Left ventricle myocardium superior (tissue), 1 donor: ENCODE data around the gene GSTM2. TPM values are rescaled to one million over a fixed set of nuclear protein-coding genes. Genes with fewer than 3 reads are reported as not detected.
A peak's percentile ranks its signal among the peaks of the same experiment; 100 is the strongest.
"Not testable (repeated sequence)": the region's sequence is repeated elsewhere in the genome, so short reads cannot be mapped to it uniquely, and the experiment has no call there.

ENCODE experiments used
- ATAC-seq: fragments of 200-7000 bp; cut with Tn5 transposase; one replicate; pipeline ENCODE4 v1.9.1; 2020; ENCODE audit warnings: mild to moderate bottlenecking, moderate library complexity
- DNase-seq: peaks from one replicate; pipeline ENCODE4 v3.0.0-alpha.2; 2020
- intact Hi-C: fragments of 100-400 bp; cut with micrococcal nuclease; formaldehyde crosslinking; loops from one replicate; pipeline ENCODE4 v1.11.0; 2022
- total RNA-seq: library from RNA; stranded (reverse); fragmentation: NEBNext Ultra II Directional; extraction: Animal tissue kit (Norgen Biotek cat#: 25700); gene quantifications from one replicate; pipeline ENCODE4 v1.2.1, GENCODE V29; 2021
- donor health status: DM: no; HTN: yes; CAD: no; lungs with severe emphysema.

The GSTM2 gene
- total RNA-seq, 1 donor from 2014 or later: 83.6 TPM

DNA sequence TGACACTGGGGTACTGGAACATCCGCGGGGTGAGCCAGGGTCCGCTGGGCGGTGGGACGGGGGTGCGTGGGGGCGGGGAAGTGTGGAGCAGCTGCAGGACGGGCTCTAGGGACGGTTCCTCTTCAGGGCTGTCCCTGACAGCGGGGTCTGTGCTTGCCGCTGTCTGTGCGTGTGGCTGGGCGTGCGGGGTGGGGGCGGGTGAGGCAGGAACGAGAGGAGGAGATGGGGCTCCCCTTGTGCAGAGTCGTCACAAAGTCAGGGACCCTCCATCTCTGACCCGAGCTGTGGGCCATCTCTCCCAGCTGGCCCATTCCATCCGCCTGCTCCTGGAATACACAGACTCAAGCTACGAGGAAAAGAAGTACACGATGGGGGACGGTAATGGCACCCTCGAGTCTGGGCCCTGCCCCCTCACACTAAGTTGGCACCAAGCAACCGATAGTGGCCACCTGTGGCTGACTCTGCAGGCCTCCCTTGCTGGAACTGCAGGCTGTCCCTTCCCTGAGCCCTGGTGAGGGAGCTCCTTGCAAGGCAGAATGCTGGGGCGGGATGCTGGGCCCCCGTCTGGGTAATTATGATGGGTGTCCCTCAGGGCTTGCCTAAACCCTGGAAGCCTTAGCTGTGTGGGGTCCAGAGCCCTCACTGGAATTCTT is 392 bp downstream of the GSTM2 start:
- DNase-seq: no peak
- peak; percentile 55 for ATAC-seq
- intact Hi-C loops: no loop called here

DNA sequence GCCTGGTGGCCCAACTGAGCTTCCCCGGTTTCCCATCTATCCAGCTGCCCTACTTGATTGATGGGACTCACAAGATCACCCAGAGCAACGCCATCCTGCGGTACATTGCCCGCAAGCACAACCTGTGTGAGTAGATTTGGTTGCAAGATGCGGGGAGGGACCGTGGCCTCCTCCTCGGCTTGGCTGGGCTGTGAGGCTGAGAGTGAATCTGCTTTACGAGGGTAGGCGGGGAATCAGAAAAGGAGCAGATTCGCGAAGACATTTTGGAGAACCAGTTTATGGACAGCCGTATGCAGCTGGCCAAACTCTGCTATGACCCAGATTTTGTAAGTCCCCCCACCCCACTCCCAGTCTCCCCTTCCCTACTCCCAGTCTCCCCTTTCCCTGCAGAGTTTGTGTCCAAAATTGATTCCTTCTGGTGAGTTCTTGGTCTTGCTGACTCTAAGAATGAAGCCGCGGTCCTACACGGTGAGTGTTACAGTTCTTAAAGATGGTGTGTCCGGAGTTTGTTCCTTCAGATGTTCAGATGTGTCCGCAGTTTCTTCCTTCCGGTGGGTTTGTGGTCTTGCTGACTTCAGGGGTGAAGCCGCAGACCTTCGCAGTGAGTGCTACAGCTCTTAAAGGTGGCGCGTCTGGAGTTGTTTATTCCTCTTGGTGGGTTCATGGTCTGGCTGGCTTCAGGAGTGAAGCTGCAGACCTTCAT is 1.5 kb downstream of the GSTM2 start:
- DNase-seq (no peak), ATAC-seq (no peak)
- intact Hi-C loops: no loop called here

DNA sequence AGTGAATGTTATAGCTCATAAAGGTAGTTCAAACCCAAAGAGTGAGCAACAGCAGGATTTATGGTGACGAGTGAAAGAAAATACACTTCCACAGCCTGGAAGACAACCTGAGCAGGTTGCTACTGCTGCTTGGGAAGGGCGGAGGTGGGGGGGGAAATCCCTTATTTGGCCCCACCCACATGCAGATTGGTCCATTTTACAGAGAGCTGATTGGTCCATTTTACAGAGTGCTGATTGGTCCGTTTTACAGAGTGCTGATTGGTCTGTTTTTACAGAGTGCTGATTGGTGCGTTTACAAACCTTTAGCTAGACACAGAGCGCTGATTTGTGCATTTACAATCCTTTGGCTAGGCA is 2.1 kb downstream of the GSTM2 start:
- DNase-seq, intact Hi-C loops, ATAC-seq: not testable (repeated sequence)

DNA sequence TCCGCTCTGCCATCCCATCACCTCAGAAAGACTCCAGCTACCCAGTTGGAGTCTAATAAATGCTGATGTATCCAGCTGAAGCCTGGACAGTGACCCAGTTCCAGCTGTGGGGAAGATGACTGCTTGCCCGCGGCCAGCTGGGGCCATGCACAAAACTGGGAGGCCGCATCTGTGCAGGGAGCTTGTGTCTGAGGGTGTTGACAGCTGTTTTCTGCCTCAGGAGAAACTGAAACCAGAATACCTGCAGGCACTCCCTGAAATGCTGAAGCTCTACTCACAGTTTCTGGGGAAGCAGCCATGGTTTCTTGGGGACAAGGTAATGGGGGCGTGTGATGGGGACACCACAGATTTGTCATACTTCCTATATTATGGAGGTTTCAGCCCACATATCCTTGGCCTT is 3.2 kb downstream of the GSTM2 start:
- intact Hi-C loops: no loop called here
- ATAC-seq (no peak), DNase-seq (no peak)

DNA sequence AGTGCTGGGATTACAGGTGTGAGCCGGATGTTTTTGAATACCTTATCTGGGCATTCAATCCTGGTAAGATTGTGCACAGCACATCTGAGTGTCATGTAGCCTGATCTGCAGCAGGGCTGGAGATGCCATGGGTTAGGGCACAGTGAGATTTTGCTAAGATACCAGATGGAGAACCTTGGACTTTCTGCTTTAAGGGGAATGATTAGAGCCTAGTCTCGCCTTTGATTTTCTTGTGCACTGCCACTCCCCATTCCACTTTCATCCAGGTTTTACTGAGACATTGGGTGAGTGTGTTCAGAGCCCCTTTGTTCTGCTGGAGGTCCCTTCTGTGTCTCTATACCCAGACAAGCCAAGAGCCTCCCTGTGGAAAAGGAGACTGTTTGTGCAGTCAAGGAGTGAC is 6.0 kb downstream of the GSTM2 start:
- ATAC-seq, DNase-seq, intact Hi-C loops: not testable (repeated sequence)

DNA sequence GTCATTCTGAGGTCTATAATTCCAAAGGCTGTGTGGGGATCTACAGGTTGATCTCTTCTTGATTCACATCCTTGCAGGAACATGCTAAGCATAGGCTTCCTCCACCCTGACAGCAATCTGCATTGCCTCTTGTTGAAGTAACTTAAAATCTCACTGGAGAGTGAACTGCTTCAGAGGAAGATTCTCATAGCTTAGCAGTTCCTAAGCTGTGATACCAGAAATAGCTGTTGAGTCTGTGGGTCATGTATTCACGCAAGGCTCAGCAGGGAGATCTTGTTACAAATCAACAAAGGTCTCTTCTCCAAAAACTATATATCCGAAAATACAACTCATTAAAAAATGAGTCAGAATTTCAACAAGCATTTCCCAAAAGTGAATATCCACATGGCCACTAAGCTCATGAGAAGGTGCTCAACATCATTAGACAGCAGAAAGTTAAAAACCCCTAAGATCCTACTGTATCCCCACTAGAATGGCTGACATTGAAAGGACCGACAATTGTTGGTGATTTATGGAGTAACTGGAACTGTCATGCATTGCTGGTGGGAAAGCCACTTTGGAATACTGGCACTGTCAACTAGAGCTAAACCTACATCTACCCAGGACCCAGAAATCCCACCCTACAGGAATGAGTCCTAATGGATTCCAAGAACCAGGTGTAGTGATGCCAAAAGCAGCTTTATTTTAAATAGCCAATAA is 9.0 kb downstream of the GSTM2 start:
- DNase-seq, intact Hi-C loops, ATAC-seq: not testable (repeated sequence)

DNA sequence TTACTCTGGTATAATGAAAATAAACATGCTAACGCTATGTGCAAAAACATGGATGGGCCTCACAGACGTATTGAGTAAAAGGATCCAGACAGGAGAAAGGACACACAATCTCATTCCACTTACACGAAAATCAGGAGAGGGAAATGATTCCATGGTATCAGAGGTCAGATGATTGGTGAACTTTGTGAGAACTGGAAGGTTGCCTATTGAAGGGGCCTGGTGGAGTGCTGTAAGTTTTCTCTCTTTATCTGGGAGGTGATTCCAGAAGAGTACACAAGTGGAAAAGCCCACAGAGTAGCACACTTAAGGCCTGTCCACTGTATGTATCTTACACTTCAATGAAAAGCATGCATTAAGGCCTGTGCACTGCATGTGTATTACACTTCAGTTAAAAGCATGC is 9.6 kb downstream of the GSTM2 start:
- intact Hi-C loops: no loop called here
- DNase-seq (no peak), ATAC-seq (no peak)

DNA sequence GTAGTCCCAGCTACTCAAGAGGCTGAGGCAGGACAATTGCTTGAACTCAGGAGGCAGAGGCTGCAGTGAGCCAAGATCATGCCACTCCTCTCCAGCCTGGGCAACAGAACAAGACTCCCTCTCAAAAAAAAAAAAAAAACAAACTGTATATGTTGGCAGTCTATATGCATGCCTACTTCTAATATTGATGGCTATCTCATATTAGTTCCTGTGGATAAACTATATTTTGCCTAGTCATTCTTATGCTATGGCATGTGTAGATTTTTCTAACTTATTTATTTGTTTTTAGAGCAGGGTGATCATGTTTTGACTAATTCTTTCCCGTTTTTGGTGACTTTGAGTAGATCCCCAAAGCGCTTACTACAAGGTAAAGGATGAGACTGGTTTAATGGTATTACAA is 10.8 kb downstream of the GSTM2 start:
- DNase-seq, ATAC-seq, intact Hi-C loops: not testable (repeated sequence)

DNA sequence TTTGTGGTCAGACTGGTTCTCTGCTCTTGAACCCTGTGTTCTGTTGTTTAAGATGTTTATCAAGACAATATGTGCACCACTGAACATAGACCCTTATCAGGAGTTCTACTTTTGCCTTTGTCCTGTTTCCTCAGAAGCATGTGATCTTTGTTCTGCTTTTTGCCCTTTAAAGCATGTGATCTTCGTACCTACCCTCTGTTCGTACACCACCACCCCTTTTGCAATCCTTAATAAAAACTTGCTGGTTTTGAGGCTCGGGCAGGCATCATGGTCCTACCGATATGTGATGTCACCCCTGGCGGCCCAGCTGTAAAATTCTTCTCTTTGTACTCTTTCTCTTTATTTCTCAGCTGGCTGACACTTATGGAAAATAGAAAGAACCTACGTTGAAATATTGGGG is 16.9 kb downstream of the GSTM2 start:
- ATAC-seq, DNase-seq, intact Hi-C loops: not testable (repeated sequence)

DNA sequence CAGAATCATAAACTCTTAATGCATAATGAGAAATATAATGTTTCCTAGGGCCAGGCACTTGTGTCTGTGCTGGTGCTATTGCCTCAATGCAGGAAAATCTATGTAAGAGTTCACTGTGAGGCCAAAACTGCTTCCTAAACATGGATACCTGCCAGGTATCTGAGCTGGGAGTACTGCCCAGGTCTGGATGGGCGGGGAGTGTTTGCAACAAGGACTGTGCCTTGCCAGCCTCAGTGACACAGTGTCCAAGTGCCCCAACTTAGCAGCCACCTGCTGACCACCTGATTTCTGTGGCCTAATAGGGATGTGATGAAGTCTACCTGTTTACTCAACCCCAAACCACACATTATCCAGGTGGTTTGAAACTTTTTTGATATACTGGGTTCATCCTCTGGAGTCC is 17.5 kb downstream of the GSTM2 start:
- ATAC-seq, DNase-seq, intact Hi-C loops: not testable (repeated sequence)

DNA sequence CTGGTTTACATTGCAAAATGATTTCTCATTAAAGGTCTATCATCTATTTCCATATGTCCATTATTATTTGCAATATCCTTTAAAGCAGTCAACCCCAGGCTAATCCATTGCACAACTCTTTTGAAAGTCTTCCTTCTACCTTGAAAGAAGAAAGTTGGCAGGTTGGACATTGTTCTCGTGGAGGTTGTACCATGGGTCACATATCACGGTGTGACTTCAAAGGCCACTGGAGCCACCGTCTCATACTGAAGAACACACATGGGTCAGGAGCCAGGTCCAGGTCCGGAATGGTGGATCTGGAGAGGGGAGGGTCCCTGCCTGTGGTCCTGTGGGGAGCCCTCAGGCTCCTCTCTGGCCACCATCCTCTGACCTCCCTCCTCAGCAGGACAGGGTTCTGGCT is 18.0 kb downstream of the GSTM2 start:
- DNase-seq, ATAC-seq, intact Hi-C loops: not testable (repeated sequence)

DNA sequence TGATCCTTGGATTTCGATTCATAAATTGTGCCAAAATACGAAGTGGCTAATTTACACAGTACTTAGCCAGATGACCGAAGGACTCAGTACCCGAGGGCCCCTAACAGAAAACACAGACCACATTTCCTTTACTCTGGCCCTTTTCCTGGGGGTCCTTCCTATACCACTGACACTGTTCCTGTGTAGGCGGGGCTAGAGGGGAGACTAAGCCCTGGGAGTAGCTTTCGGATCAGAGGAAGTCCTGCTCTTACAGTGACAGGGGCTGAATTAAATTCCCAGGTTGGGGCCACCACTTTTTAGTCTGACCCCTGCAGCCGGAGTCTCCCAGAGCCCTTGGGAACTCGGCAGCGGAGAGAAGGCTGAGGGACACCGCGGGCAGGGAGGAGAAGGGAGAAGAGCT is 19.3 kb downstream of the GSTM2 start:
- DNase-seq, ATAC-seq, intact Hi-C loops: not testable (repeated sequence)

DNA sequence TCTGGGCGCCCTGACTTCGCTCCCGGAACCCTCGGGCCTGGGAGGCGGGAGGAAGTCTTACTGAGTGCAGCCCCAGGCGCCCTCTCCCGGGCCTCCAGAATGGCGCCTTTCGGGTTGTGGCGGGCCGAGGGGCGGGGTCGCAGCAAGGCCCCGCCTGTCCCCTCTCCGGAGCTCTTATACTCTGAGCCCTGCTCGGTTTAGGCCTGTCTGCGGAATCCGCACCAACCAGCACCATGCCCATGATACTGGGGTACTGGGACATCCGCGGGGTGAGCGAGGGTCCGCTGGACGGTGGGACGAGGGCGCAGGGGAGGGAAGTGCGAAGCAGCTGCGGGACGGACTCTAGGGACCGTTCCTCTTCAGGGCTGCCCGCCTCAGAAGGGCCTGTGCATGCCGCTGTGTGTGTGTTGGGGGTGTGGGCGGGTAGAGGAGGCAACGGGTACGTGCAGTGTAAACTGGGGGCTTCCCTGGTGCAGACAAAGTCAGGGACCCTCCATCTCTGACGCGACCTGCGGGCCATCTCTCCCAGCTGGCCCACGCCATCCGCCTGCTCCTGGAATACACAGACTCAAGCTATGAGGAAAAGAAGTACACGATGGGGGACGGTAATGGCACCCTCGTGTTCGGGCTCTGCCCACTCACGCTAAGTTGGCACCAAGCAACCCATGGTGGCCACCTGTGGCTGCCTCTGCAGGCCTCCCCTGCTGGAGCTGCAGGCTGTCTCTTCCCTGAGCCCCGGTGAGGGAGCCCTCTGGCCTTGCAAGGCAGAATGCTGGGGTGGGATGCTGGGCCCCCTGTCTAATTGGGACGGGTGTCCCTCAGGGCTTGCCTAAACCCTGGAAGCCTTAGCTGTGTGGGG is 20.0 kb downstream of the GSTM2 start, which contains the start of gene GSTM1:
TSS of gene GSTM1 (plus strand) at position 177 of the 859 bp plus-strand sequence. CDS start at position 234, 57 bp downstream.
- ATAC-seq (no peak), DNase-seq (no peak)
- intact Hi-C loops: no loop called here

DNA sequence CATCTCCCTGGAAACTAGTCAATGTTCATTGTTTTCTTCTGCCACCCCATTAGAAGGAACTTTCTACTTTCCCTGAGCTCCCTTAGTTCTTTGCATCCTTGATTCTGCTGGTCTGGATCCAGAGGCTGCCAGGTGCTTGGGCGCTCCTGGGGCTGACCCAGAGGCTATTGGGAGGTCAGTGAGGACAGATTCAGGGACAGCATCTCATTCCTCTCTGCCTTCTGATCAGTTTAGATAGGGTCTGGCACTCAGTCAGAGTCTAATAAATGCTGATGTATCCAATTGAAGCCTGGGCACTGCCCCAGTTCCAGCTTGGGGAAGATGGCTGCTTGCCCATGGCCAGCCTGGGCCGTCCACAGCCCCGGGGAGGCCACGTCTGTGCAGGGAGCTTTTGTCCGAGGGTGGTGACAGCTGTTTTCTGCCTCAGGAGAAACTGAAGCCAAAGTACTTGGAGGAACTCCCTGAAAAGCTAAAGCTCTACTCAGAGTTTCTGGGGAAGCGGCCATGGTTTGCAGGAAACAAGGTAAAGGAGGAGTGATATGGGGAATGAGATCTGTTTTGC is 22.1 kb downstream of the GSTM2 start:
- intact Hi-C loops: no loop called here
- no peak for DNase-seq

DNA sequence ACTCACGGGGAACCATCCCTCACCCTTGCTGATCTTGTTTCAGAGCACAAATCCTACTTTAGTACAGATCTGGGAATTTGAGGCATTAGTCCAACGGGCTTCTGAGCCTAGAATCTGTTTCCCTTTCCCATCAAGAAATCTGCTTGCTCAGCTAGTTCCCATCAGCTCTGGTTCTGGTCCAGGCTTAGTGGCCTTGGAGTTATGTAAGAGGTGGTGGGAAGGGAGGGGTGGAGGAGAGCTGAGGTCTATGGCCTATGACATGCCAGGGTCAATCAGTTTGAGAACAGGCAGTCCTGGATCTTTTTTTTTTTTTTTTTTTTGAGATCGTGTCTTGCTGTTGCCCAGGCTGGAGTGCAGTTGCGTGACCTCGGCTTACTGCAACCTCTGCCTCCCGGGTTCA is 23.9 kb downstream of the GSTM2 start:
- no peak for ATAC-seq
- intact Hi-C loops: no loop called here

More for the DNA sequence above, 22.1 kb downstream of the GSTM2 start:
- no peak for ATAC-seq

DNA sequence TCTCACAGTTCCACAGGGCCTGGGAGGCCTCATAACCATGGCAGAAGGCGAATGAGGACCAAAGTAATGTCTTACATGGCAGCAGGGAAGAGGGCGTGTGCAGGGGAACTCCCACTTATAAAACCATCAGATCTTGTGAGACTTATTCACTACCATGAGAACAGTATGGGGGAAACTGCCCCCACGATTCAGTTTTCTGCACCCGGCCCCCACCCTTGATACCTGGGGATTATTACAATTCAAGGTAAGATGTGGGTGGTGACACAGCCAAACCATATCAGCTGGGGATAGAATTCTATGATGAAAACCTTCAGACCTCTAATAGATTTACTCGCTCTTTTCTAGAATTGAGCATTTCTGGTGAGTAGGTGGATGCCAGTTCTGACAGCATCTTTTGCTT is 26.5 kb downstream of the GSTM2 start:
- ATAC-seq, intact Hi-C loops, DNase-seq: not testable (repeated sequence)

More for the DNA sequence above, 23.9 kb downstream of the GSTM2 start:
- DNase-seq: no peak

DNA sequence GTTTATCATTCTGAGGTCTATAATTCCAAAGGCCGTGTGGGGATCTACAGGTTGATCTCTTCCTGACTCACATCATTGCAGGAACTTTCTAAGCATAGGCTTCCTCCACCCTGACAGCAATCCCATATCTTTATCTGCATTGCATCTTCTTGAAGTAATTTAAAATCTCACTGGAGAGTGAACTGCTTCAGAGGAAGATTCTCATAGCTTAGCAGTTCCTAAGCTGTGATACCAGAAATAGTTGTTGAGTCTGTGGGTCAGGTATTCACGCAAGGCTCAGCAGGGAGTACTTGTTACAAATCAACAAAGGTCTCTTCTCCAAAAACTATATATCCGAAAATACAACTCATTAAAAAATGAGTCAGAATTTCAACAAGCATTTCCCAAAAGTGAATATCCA is 27.3 kb downstream of the GSTM2 start:
- DNase-seq, intact Hi-C loops, ATAC-seq: not testable (repeated sequence)

DNA sequence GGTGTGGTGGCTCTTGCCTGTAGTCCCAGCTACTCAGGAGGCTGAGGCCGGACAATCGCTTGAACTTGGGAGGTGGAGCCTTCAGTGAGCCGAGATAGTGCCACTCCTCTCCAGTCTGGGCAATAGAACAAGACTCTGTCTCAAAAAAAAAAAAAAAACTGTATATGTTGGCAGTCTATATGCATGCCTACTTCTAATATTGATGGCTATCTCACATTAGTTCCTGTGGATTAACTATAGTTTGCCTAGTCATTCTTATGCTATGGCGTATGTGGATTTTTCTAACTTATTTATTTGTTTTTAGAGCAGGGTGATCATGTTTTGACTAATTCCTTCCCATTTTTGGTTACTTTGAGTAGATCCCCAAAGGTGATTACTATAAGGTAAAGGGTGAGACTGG is 29.2 kb downstream of the GSTM2 start:
- intact Hi-C loops: no loop called here
- ATAC-seq: no peak

DNA sequence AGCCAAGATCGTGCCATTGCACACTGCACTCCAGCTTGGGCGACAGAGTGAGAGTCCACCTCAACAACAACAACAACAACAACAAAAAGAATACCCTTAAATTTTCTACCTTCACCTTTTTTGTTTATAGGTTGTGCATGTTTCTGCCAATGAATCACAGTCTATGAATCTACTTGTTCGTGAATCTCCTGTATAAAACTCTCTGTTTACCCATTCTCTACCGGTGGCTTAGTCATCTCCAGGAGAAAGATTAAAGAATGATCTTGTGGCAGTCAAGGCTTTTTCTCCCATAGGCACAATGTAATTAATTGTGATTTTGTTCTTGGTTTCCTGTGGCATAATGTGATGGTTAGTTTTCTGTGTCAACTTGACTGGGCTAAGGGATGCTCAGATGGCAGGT is 30.0 kb downstream of the GSTM2 start:
- DNase-seq, intact Hi-C loops, ATAC-seq: not testable (repeated sequence)

More for the DNA sequence above, 29.2 kb downstream of the GSTM2 start:
- DNase-seq: no peak
